GM18951 (cell line): ENCODE results near the gene ARHGEF40.

Source experiments
- POLR2A ChIP-seq: IDR thresholded peaks from 4 replicates; pipeline ENCODE4 v1.6.1; 2011; ENCODE audit warnings: mild to moderate bottlenecking; ENCODE audit not compliant: insufficient read length, insufficient read depth; ENCODE audit errors: extremely low read depth
- in situ Hi-C: fragments of 300-500 bp; cut with MboI; formaldehyde crosslinking; loops from one replicate; pipeline ENCODE4 v1.12.0; 2022; ENCODE audit warnings: low sequenced_read_pairs, mixed read lengths, inconsistent platforms; ENCODE audit not compliant: unreplicated experiment

The ARHGEF40 gene

DNA sequence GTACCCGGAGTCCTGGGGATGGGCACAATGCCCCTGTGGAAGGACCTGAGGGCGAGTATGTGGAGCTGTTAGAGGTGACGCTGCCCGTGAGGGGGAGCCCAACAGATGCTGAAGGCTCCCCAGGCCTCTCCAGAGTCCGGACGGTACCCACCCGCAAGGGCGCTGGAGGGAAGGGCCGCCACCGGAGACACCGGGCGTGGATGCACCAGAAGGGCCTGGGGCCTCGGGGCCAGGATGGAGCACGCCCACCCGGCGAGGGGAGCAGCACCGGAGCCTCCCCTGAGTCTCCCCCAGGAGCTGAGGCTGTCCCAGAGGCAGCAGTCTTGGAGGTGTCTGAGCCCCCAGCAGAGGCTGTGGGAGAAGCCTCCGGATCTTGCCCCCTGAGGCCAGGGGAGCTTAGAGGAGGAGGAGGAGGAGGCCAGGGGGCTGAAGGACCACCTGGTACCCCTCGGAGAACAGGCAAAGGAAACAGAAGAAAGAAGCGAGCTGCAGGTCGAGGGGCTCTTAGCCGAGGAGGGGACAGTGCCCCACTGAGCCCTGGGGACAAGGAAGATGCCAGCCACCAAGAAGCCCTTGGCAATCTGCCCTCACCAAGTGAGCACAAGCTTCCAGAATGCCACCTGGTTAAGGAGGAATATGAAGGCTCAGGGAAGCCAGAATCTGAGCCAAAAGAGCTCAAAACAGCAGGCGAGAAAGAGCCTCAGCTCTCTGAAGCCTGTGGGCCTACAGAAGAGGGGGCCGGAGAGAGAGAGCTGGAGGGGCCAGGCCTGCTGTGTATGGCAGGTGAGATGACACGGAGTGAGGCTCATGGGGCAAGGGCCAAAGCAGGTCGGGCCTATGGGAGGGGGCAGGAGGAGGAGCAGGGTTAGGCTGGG is 4.5 kb downstream of the ARHGEF40 start:
- TF ChIP-seq POLR2A: no peak
- in situ Hi-C loops: no loop called here

DNA sequence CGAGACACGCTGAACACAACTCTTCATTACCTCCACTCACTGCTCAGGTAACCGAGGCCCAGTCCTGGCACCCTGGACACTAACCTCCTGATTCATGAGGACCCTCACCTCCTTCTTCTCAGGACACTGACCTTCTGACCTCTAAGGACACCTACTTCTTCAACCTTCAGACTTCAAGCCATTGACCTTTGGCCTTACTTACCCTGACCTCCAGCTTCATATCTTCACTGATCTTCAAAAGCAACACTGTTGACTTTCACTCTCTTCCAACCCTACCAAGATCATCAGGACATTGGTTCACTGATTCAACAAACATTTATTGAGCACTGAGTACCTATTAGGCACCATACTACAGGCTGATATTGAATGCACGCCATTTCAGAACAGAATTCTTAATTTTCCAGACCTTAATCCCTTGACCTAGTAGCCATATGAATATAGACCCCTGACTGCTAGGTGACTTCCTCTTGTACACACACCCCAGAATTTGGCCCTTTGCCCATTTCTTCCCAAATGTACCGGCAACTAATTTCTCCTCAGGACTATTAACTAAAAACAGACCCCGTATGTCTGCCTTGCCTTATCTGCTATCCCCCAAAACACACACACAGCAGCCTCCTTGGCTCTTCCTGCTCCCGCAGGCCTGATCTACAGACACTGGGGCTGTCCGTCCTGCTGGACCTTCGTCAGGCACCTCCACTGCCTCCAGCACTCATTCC is 5.8 kb downstream of the ARHGEF40 start:
- TF ChIP-seq POLR2A: no peak
- in situ Hi-C loops: no loop called here

DNA sequence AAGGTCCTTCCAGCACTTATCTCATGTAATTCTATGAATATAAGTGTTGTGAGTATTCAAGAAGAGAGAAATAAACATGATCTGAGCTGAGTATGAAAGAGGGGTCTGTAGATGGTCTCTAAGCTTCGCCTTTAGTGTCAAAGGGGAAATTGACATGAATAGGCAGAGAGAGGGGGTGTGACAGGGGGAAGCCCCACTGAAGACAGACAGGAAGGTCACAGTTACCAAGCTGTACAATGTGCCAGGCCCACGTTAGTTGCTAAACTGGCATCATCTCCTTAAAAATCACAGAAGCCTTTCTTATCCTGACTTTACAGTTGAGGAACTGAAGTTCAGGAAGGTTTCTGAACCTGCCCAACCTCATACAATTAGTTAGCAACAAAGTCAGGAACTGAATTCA is 7.6 kb downstream of the ARHGEF40 start:
- in situ Hi-C loops: no loop called here

GRCh38 chr14:21078287-21078686 is 8.2 kb downstream of the ARHGEF40 start:
- no peak for TF ChIP-seq POLR2A
- in situ Hi-C loops: no loop called here

More for the DNA sequence above, 7.6 kb downstream of the ARHGEF40 start:
- no peak for TF ChIP-seq POLR2A

GRCh38 chr14:21078726-21079125 is 8.6 kb downstream of the ARHGEF40 start:
- TF ChIP-seq POLR2A: no peak
- in situ Hi-C loops: no loop called here

DNA sequence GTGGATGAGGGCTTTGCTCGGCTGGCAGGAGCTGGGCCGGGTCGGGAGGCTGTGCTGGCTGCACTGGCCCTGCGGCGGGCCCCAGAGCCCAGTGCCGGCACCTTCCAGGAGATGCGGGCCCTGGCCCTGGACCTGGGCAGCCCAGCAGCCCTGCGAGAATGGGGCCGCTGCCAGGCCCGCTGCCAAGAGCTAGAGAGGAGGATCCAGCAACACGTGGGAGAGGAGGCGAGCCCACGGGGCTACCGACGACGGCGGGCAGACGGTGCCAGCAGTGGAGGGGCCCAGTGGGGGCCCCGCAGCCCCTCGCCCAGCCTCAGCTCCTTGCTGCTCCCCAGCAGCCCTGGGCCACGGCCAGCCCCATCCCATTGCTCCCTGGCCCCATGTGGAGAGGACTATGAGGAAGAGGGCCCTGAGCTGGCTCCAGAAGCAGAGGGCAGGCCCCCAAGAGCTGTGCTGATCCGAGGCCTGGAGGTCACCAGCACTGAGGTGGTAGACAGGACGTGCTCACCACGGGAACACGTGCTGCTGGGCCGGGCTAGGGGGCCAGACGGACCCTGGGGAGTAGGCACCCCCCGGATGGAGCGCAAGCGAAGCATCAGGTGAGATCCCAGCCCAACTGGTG is 11.5 kb downstream of the ARHGEF40 start:
- no peak for TF ChIP-seq POLR2A
- in situ Hi-C loops: no loop called here

DNA sequence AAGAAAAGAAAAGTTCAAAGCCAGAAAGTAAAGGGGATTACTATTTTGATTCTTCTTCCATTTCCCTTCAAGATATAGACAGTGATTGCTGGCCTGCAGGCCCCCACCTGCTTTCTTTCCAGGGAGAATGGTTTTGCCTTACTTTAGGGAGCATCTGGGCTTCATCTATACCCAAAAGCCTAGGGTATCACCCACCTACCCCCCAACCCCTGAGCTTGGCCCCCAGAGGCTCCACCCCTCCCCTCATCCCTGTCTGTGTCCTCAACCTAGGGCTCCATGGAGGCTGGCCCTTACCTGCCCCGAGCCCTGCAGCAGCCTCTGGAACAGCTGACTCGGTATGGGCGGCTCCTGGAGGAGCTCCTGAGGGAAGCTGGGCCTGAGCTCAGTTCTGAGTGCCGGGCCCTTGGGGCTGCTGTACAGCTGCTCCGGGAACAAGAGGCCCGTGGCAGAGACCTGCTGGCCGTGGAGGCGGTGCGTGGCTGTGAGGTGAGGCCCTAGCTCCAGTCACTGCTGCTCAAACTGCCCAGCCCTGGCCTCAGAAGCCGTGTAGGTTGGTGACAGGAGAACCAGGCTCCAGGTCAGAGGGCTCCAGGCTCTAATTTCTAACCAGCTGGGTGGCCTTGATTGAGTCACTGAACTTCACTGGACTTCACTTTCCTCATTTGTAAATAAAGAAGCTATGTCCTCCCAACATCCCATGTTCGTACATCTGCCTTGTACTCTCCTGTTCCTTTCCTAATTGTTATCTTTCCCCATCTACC is 13.6 kb downstream of the ARHGEF40 start:
- in situ Hi-C loops: no loop called here

DNA sequence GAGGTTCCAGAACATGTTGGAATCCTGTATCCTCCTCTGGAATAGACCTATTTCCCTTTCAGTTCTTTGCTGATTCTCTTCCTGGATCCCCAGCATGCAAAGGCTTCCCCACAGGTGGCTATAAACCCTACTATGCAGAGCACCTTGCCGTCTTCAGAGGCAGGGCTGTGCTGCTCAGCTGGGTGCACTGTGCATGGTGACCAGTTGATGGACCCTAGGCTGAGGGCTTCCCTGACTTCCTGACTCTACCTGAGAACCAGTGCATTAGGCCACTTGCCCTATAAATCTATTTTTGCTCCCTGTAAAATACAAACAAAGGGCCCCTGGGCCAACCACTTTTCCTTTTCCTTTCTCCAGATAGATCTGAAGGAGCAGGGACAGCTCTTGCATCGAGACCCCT is 14.3 kb downstream of the ARHGEF40 start:
- no peak for TF ChIP-seq POLR2A
- in situ Hi-C loops: no loop called here

More for the DNA sequence above, 13.6 kb downstream of the ARHGEF40 start:
- TF ChIP-seq POLR2A: no peak

DNA sequence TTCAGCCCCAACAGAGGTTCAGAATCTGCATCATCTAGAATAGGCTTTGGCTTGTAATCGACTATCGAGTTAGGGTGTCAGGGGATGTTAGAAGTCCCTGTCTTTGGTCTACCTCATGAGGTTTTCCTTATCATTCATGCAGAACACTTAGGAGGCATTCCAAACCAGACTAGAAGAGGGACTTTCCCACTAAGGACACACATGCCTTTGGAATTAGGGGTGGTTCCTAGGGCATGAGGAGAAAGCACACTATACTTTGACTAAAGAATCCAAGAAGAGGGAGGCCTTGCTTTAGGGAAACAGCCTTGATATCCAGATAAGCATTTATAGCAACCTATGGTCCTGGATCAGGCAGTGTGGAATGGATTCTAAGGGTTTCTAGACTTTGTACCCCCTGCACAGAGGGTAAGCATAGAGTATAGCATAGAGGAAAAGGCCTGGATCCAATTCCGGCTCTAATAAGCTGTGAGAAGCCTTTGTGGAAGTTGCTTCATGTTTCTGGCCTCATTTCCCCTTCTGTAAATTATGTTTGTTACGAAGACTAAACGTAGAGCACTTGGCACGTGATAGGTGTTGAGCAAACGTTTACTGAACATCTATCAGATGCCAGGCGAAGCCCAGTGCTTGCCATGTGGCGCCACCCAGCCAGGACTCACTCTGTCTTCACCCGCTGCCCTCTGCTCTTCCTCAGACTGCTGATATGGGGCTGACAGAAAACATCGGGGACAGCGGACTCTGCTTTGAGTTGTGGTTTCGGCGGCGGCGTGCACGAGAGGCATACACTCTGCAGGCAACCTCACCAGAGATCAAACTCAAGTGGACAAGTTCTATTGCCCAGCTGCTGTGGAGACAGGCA is 15.1 kb downstream of the ARHGEF40 start:
- in situ Hi-C loops: no loop called here
- TF ChIP-seq POLR2A: no peak

DNA sequence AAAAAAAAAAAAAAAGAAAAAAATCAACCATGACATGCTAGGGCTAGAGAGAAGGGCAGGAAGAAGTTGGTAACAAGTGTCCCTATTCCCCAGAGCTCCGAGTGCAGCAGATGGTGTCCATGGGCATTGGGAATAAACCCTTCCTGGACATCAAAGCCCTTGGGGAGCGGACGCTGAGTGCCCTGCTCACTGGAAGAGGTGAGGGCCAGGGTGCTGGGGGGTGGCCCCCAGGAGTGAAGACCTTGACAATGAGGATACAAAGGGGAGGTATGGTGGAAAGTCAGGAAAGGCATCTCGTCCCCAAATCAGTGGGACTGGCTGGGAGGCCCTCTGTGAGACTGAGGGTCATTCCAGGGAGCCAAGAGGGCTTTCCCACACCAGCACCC is 16.8 kb downstream of the ARHGEF40 start:
- no peak for TF ChIP-seq POLR2A
- in situ Hi-C loops: no loop called here

DNA sequence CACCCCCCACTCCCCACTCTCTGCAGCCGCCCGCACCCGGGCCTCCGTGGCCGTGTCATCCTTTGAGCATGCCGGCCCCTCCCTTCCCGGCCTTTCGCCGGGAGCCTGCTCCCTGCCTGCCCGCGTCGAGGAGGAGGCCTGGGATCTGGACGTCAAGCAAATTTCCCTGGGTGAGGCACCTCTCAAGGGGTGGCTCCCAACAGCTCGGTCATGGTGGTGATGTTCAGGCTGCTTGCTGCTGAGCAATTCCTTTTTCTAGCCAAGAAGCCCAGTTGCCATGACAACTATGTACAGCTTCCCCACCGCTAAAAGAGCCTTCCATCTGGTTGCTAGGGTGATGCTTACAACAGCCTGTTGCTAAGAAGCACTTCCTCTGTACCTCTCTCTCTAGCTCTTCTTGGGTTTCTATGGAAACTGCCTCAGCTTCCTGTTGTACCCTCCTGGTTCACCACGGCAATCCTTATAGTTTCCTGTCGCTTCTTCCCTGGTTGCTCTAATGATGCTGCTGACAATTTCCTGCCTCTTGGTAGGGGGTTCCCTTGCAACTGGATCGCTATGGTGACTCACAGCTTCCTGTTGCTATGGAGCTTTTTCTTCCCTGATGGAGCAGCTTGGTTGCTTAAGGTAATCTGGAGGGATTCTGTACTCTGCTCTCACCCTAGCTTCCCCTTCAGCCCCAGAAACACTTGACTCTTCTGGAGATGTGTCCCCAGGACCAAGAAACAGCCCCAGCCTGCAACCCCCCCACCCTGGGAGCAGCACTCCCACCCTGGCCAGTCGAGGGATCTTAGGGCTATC is 17.4 kb downstream of the ARHGEF40 start:
- no peak for TF ChIP-seq POLR2A
- in situ Hi-C loops: no loop called here
